Measurements from ENCODE around the gene PKD1L1.

The PKD1L1 gene

DNA sequence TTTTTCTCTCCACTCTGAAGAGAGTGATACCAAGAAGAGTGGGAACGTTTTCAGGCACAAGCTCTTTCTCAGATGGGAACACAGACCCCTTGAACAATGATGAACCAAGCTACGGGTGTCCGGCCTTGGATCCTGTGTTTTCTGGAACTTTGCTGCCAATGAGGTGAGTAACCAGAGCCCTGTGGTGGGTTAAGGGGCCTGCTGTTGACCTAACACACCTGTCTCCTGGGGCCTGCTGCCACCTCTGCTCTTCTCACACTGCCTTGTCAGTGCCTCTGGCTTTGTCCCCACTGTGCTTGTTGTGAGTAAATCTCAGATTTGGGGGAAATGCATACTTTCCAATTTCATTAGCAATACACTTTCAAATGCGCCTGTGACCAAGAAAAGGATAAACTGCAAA, 1.4 kb upstream of the PKD1L1 start:
- Histone ChIP-seq H3K4me1 (ENCODE audit: control insufficient read depth in 1 of 2, insufficient read depth in 1 of 2, low read depth in 1 of 2, low read length in 1 of 2) (no peaks in the 10 kb centered on the region), H3K36me3 (peaks cover 7% of the 10 kb centered on the region), H3K9me3 (no peaks in the 10 kb centered on the region), H3K4me3 (ENCODE audit: low read depth in 1 of 2, low read length in 1 of 2) (no peak overlapping the region), H3K27ac (no peak overlapping the region), H3K27me3 (no peaks in the 10 kb centered on the region)
- TF ChIP-seq, protein P1, sequence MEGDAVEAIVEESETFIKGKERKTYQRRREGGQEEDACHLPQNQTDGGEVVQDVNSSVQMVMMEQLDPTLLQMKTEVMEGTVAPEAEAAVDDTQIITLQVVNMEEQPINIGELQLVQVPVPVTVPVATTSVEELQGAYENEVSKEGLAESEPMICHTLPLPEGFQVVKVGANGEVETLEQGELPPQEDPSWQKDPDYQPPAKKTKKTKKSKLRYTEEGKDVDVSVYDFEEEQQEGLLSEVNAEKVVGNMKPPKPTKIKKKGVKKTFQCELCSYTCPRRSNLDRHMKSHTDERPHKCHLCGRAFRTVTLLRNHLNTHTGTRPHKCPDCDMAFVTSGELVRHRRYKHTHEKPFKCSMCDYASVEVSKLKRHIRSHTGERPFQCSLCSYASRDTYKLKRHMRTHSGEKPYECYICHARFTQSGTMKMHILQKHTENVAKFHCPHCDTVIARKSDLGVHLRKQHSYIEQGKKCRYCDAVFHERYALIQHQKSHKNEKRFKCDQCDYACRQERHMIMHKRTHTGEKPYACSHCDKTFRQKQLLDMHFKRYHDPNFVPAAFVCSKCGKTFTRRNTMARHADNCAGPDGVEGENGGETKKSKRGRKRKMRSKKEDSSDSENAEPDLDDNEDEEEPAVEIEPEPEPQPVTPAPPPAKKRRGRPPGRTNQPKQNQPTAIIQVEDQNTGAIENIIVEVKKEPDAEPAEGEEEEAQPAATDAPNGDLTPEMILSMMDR (IDR thresholded peaks at IDR 0.05): no peak

DNA sequence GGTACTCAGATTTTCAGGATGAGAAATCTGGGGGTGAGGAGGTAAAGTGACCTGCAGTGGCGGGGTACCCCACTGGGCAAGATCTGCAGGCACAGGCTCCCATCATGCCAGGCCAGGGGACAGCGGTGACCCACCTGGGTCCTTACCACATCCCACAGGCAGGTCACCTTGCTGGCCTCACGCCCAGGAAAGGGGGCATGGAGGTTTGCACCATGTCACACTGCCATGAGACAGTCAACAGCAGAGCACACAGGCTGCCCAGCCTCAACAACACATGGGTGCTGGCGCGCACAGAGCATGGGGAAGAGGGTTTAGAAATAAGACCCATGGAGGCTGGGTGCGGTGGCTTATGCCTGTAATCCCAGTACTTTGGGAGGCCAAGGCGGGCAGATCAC, 914 bp downstream of the PKD1L1 start:
- H3K4me1 ChIP-seq (ENCODE audit: control insufficient read depth in 1 of 2, insufficient read depth in 1 of 2, low read depth in 1 of 2, low read length in 1 of 2): no peaks in the 10 kb centered on the region
- H3K27ac ChIP-seq: no peak overlapping the region
- H3K27me3 ChIP-seq: no peaks in the 10 kb centered on the region
- TF ChIP-seq, protein P1 (IDR thresholded peaks at IDR 0.05): no peak
- H3K9me3 ChIP-seq: no peaks in the 10 kb centered on the region
- no peak overlapping the region for H3K4me3 ChIP-seq (ENCODE audit: low read depth in 1 of 2, low read length in 1 of 2)
- no peaks in the 10 kb centered on the region for H3K36me3 ChIP-seq

DNA sequence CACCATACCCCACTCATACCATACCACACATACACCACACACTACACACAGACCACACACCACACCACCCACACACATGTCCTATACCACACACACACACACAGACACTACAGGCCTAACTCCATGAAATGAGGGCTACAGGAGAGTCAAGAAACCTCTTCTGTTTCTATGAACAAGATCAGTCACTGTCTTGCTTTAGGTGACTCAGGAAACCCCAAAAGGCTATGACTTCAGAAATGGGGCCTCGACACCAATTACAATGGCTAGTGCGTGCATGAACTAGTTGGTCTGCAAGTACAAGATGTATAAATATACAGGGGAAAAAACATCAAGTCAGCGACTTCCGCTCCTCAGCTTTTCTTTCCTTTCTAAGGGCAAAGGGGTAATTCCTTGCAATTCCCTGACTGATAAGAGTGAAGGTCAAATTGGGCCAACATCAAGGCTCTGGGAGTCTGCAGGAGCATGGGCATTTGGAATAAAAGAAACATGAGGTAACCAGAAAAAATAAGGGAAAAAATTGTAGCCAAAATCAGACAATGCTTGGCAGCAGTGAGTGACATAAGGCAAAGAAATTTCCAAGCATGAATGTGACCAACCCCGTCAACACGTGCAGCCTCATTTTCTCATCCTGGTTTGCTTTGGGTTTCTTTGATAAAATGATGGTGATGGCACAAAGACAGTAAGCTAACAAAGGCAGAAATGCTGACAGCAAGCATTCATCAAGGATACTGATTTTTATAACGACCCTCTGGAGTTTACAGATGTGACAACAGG, 1.5 kb downstream of the PKD1L1 start:
- Histone ChIP-seq H3K27me3 (no peaks in the 10 kb centered on the region), H3K4me1 (ENCODE audit: control insufficient read depth in 1 of 2, insufficient read depth in 1 of 2, low read depth in 1 of 2, low read length in 1 of 2) (peaks cover 4 to 5% of the 10 kb centered on the region in 2 experiments), H3K4me3 (ENCODE audit: low read depth in 1 of 2, low read length in 1 of 2) (no peak overlapping the region), H3K36me3 (no peaks in the 10 kb centered on the region), H3K27ac (no peak overlapping the region), H3K9me3 (no peaks in the 10 kb centered on the region)
- TF ChIP-seq, protein P1 (IDR thresholded peaks at IDR 0.05): no peak

DNA sequence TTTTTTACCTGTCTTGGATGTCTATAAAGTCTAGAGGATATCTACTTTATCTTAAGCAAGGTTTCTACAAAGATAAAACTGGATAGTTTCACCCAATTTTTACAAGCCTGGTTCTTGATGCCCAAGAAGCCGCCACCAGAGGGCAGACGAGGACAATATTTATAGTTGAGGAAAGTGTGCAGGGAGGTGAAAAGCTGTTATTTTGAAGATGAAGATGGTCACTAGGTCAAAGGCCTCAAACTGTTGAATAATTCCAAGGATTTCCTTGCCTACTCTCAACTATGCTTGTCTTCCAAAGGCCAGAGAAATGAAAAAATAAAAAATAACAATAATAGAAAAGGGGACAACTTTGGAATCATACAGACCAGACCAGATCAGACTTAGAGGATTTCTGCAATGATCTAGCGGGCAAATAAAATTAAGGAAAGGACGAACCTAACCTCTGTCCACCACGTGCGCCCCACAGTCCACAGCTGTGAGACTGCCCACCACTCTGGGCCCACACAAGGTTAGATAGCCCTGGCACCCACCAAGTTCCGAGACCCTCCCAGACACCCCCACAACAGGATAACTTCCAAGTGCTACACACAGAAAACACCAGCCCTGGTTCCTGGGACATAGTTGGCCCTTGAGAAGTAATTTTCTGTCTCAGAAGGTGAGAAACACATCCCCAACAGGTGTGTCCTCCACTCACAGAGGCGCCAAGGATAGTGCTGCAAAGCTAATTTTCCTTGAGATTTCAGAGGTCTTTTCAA, 2.8 kb downstream of the PKD1L1 start:
- Histone ChIP-seq H3K4me3 (ENCODE audit: low read depth in 1 of 2, low read length in 1 of 2) (no peak overlapping the region), H3K36me3 (no peaks in the 10 kb centered on the region), H3K9me3 (no peaks in the 10 kb centered on the region), H3K4me1 (ENCODE audit: control insufficient read depth in 1 of 2, insufficient read depth in 1 of 2, low read depth in 1 of 2, low read length in 1 of 2) (peaks cover 15 to 17% of the 10 kb centered on the region in 2 experiments), H3K27ac (no peak overlapping the region), H3K27me3 (no peaks in the 10 kb centered on the region)
- TF ChIP-seq, protein P1 (IDR thresholded peaks at IDR 0.05): peak; percentile 65

DNA sequence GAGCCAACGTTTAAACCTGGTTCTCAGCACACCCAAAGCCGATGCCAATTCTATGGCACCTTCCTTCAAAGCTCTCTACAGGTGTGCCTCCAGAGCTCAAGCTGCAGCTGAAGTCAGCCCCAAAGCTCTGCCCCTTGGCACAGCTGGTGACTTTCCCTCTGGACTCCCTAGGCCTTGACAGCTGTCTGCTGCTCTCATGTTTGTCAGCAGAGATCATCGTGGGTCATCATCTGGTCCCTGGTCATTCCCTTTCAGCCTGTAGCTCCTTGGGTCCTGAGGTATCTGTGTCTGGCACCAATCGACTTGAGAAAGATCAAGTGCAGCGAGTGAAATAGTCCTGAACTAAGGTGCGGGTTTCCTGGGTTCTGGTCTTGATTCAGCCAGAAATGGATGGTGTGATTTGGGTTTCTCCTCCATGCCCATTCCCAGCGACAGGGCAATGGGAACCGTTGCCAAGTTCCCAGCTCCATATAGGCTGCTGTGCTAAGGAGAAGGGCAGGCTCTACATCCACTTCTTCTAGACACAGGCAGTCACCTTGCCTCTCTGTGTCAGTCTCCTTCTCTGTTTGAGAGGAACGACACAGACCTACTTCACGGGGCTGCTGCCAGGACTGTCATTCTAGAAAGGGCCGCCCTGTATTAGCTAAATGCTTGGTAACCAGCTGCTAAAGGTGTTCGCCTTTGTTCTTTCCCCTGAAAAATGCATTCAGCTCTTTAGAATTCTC, 3.6 kb downstream of the PKD1L1 start:
- no peaks in the 10 kb centered on the region for H3K36me3 ChIP-seq
- H3K4me1 ChIP-seq (ENCODE audit: control insufficient read depth in 1 of 2, insufficient read depth in 1 of 2, low read depth in 1 of 2, low read length in 1 of 2): peaks cover 17 to 18% of the 10 kb centered on the region in 2 experiments
- H3K27ac ChIP-seq: no peak overlapping the region
- H3K27me3 ChIP-seq: no peaks in the 10 kb centered on the region
- H3K9me3 ChIP-seq: no peaks in the 10 kb centered on the region
- TF ChIP-seq, protein P1 (IDR thresholded peaks at IDR 0.05): no peak
- no peak overlapping the region for H3K4me3 ChIP-seq (ENCODE audit: low read depth in 1 of 2, low read length in 1 of 2)

Data from neutrophil (primary cell).